ENCODE results near the gene ADA.
A peak's percentile ranks its signal among the peaks of the same experiment; 100 is the strongest.

GRCh38 chr20:44642203-44643153 lies 9.0 kb downstream of the ADA start:
- TF ChIP-seq CTCF (conservative IDR thresholded peaks at IDR 0.05; ENCODE audit: low read length) (peak; percentile 68), EZH2phosphoT487 (IDR thresholded peaks at IDR 0.05; ENCODE audit: borderline replicate concordance, low read depth, low read length) (no peak)

Measured in OCI-LY7 (cell line).